Fibroblast of lung (primary cell): ENCODE measurements around the gene KTN1. TPM values are rescaled to one million over a fixed set of nuclear protein-coding genes. Genes with fewer than 3 reads are reported as not detected.

Experiments used
- DNase-seq, 2 donors: peaks; one replicate each; pipeline versions ENCODE4 v3.0.0 to v3.0.0-alpha.2; 2010; ENCODE audit warnings: low read depth in 2 of 2
- H2AFZ ChIP-seq: 2 replicates; pipeline ENCODE4 v1.5.1; 2012; ENCODE audit warnings: low read length, control low read depth, inconsistent platforms
- H3K27ac ChIP-seq: 2 replicates; pipeline ENCODE4 v1.5.1; 2011; ENCODE audit warnings: low read length, control low read depth; ENCODE audit not compliant: insufficient read depth
- H3K27me3 ChIP-seq: 2 replicates; pipeline ENCODE4 v1.5.1; 2011; ENCODE audit warnings: mild to moderate bottlenecking, low read length; ENCODE audit not compliant: control insufficient read depth, insufficient read depth
- H3K36me3 ChIP-seq: 2 replicates; pipeline ENCODE4 v1.5.1; 2011; ENCODE audit warnings: low read length; ENCODE audit not compliant: control insufficient read depth, insufficient read depth
- H3K4me1 ChIP-seq: 2 replicates; pipeline ENCODE4 v1.5.1; 2011; ENCODE audit warnings: low read length; ENCODE audit not compliant: control insufficient read depth, insufficient read depth; ENCODE audit errors: extremely low read depth
- H3K4me2 ChIP-seq: 2 replicates; pipeline ENCODE4 v1.5.1; 2011; ENCODE audit warnings: low read length, control low read depth; ENCODE audit not compliant: insufficient read depth; ENCODE audit errors: extremely low read depth
- H3K4me3 ChIP-seq, 4 experiments: fragments of 200-600 bp in 1 of 4; sonication (generic) in 1 of 4; replicated peaks in 1 of 4; 2 replicates each; pipeline ENCODE4 v1.5.1; 2011 to 2016; ENCODE audit warnings: low read length in 4 of 4, low read depth in 3 of 4, mild to moderate bottlenecking in 3 of 4, control low read depth in 2 of 4, inconsistent platforms in 1 of 4, mixed read lengths in 1 of 4; ENCODE audit not compliant: insufficient read depth in 1 of 4; ENCODE audit errors: control extremely low read depth in 1 of 4
- H3K79me2 ChIP-seq: 2 replicates; pipeline ENCODE4 v1.5.1; 2012; ENCODE audit warnings: mild to moderate bottlenecking, low read length, inconsistent platforms; ENCODE audit not compliant: control insufficient read depth, insufficient read depth
- H3K9ac ChIP-seq: 2 replicates; pipeline ENCODE4 v1.5.1; 2011; ENCODE audit warnings: mild to moderate bottlenecking, low read length, control low read depth; ENCODE audit not compliant: insufficient read depth
- H3K9me3 ChIP-seq: 2 replicates; pipeline ENCODE4 v1.5.1; 2012; ENCODE audit warnings: low read depth, low read length; ENCODE audit not compliant: control insufficient read depth, insufficient read depth
- H4K20me1 ChIP-seq: 2 replicates; pipeline ENCODE4 v1.5.1; 2011; ENCODE audit warnings: low read length; ENCODE audit not compliant: control insufficient read depth, insufficient read depth; ENCODE audit errors: extremely low read depth
- EZH2 ChIP-seq: IDR thresholded peaks from 2 replicates; pipeline ENCODE4 v1.5.1; 2012; ENCODE audit warnings: low read length, control low read depth, mild to moderate bottlenecking; ENCODE audit errors: missing control alignments
- polyA plus RNA-seq, 2 donors: library from polyadenylated mRNA; depleted of rRNA in 1 of 2; stranded (reverse) in 1 of 2; unstranded in 1 of 2; fragments of >200 nt; gene quantifications; 2 replicates each; pipeline ENCODE4 v1.2.1, GENCODE V29; 2011 to 2012; ENCODE audit warnings: missing spikeins in 1 of 2
- total RNA-seq: library from RNA; depleted of rRNA; stranded (reverse); fragments of >200 nt; gene quantifications from 2 replicates; pipeline ENCODE4 v1.2.1, GENCODE V29; 2014
- TF ChIP-seq, protein P1 (sequence below), 2 donors: IDR thresholded peaks in 1 of 2; conservative IDR thresholded peaks in 1 of 2; 1 replicate in 1 of 2; 2 replicates in 1 of 2; pipeline ENCODE4 v1.5.1; 2011 to 2012; ENCODE audit warnings: low read length in 2 of 2, control low read depth in 1 of 2, inconsistent platforms in 1 of 2, low read depth in 1 of 2, mild to moderate bottlenecking in 1 of 2

KTN1 gene
- total and polyA plus RNA-seq, 2 donors (not counting 1 experiment from before 2014, with no cell fraction given), result 126 to 164 TPM

DNA sequence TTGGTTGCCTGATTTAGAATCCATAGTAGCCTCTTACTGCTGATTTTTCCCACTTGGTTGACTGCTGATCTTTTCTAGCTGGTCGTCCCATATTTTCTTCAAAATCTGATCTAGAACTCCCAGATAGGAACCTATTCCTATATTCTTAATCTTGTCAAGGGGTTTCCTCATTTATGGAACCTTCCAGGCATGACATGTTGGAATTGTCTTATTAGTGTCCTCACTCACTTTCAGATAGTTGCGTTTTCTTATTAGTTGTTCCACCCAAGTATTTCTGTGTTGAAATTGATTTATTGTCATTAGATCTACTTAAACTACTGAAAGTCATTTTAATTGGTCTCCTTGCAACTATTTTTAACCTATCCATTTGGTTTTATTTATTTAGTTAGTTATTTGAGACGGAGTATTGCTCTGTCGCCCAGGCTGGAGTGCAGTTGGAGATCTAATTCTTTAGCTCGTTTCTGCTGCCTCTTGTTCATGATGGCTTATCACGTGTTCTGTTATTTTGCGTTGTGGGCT is 25.0 kb downstream of the KTN1 start:
- no peak for DNase-seq
- Histone ChIP-seq H2AFZ (no peak overlapping the region), H3K4me1 (peaks cover 3% of the 10 kb centered on the region), H3K4me3 (no peak overlapping the region), H3K4me2 (no peak overlapping the region), H3K79me2 (peaks cover 68% of the 10 kb centered on the region), H3K9ac (no peak overlapping the region), H3K36me3 (no peaks in the 10 kb centered on the region), H3K27ac (no peak overlapping the region), H4K20me1 (no peaks in the 10 kb centered on the region), H3K27me3 (no peaks in the 10 kb centered on the region), H3K9me3 (no peaks in the 10 kb centered on the region)
- TF ChIP-seq, protein P1, sequence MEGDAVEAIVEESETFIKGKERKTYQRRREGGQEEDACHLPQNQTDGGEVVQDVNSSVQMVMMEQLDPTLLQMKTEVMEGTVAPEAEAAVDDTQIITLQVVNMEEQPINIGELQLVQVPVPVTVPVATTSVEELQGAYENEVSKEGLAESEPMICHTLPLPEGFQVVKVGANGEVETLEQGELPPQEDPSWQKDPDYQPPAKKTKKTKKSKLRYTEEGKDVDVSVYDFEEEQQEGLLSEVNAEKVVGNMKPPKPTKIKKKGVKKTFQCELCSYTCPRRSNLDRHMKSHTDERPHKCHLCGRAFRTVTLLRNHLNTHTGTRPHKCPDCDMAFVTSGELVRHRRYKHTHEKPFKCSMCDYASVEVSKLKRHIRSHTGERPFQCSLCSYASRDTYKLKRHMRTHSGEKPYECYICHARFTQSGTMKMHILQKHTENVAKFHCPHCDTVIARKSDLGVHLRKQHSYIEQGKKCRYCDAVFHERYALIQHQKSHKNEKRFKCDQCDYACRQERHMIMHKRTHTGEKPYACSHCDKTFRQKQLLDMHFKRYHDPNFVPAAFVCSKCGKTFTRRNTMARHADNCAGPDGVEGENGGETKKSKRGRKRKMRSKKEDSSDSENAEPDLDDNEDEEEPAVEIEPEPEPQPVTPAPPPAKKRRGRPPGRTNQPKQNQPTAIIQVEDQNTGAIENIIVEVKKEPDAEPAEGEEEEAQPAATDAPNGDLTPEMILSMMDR (conservative IDR thresholded peaks at IDR 0.05 in 1 of 2, IDR thresholded peaks at IDR 0.05 in 1 of 2; ENCODE audit: low read depth in 1 of 2, low read length in 2 of 2), result no peak
- no peak for TF ChIP-seq EZH2

DNA sequence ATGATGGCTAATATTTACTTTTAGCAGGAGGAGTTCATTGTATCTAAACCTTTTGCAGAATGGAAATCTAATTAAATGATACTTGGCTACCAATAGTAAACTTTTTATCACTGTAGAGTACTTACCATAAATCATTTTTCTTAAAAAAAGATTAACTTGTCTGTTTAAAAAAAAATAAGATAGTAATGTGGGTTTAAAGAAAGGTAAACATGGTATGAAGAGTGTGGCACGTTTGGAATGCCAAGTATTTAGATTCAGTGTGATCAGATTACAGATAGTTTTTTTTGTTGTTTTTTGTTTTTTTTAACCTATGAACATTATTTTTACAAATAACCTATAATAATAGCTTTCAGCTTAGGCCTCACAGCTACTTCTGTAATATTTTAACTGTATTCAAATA is 25.8 kb downstream of the KTN1 start:
- Histone ChIP-seq H3K79me2 (peaks cover 71% of the 10 kb centered on the region), H3K27ac (no peak overlapping the region), H3K27me3 (no peaks in the 10 kb centered on the region), H3K9ac (no peak overlapping the region), H3K36me3 (no peaks in the 10 kb centered on the region), H2AFZ (no peak overlapping the region), H4K20me1 (no peaks in the 10 kb centered on the region), H3K4me3 (no peak overlapping the region), H3K9me3 (no peaks in the 10 kb centered on the region), H3K4me1 (peaks cover 4% of the 10 kb centered on the region), H3K4me2 (no peak overlapping the region)
- DNase-seq, result peak in 1 of 2 donors; percentile 57
- TF ChIP-seq, protein P1 (conservative IDR thresholded peaks at IDR 0.05 in 1 of 2, IDR thresholded peaks at IDR 0.05 in 1 of 2; ENCODE audit: low read depth in 1 of 2, low read length in 2 of 2), result no peak
- no peak for TF ChIP-seq EZH2

DNA sequence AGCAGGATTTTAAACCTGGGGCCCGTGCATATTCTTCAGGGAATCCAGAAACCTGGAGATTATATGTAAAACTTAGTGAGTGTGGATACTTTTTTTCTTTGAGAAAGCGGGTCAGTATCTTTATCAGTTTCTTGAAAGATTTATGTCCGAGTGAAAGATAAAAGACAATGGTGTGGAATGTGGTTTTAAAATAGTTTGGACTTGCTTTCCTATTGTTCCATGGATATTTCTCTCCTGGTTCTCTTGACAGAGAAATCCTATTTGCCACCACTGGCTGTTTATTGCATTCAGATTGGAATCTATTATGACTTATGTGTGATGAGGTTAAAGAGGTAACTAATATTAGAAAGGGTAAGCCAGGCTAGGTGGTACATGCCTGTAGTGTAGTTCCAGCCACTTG is 27.4 kb downstream of the KTN1 start:
- no peaks in the 10 kb centered on the region for H3K27me3 ChIP-seq
- H3K27ac ChIP-seq, result no peak overlapping the region
- no peak overlapping the region for H3K4me2 ChIP-seq
- no peaks in the 10 kb centered on the region for H3K9me3 ChIP-seq
- H3K79me2 ChIP-seq, result peaks cover 73% of the 10 kb centered on the region
- no peak overlapping the region for H3K4me3 ChIP-seq
- no peak overlapping the region for H2AFZ ChIP-seq
- TF ChIP-seq EZH2, result no peak
- TF ChIP-seq, protein P1 (conservative IDR thresholded peaks at IDR 0.05 in 1 of 2, IDR thresholded peaks at IDR 0.05 in 1 of 2; ENCODE audit: low read depth in 1 of 2, low read length in 2 of 2), result no peak
- H3K4me1 ChIP-seq, result peaks cover 4% of the 10 kb centered on the region
- no peak for DNase-seq
- no peaks in the 10 kb centered on the region for H3K36me3 ChIP-seq
- no peak overlapping the region for H3K9ac ChIP-seq
- no peaks in the 10 kb centered on the region for H4K20me1 ChIP-seq
